Measurements from ENCODE around the gene RHOV. TPM values are rescaled to one million over a fixed set of nuclear protein-coding genes. Genes with fewer than 3 reads are reported as not detected.
A peak's percentile ranks its signal among the peaks of the same experiment; 100 is the strongest.

The RHOV gene
- total RNA-seq, 1 donor from 2014 or later = 0.12 TPM

GRCh38 chr15:40914013-40914412 lies 40.0 kb upstream of the RHOV start:
- Mint-ChIP-seq H3K4me3 (ENCODE audit: unreplicated experiment) (no peak overlapping the region), H3K9me3 (ENCODE audit: low read depth) (no peaks in the 10 kb centered on the region), H3K4me1 (ENCODE audit: low read depth) (peaks cover 9% of the 10 kb centered on the region), H3K27me3 (ENCODE audit: low read depth) (no peaks in the 10 kb centered on the region), H3K27ac (ENCODE audit: unreplicated experiment) (no peak overlapping the region), H3K36me3 (ENCODE audit: low read depth) (no peaks in the 10 kb centered on the region)
- DNase-seq (ENCODE audit: low spot score) = no peak
- TF ChIP-seq CTCF (IDR thresholded peaks at IDR 0.05) = no peak

GRCh38 chr15:40912478-40912877 lies 38.4 kb upstream of the RHOV start:
- Mint-ChIP-seq H3K9me3 (ENCODE audit: low read depth) (no peaks in the 10 kb centered on the region), H3K27ac (ENCODE audit: unreplicated experiment) (no peak overlapping the region), H3K4me1 (ENCODE audit: low read depth) (peaks cover 9% of the 10 kb centered on the region), H3K36me3 (ENCODE audit: low read depth) (no peaks in the 10 kb centered on the region), H3K4me3 (ENCODE audit: unreplicated experiment) (no peak overlapping the region), H3K27me3 (ENCODE audit: low read depth) (no peaks in the 10 kb centered on the region)
- TF ChIP-seq CTCF (IDR thresholded peaks at IDR 0.05) = no peak
- no peak for DNase-seq (ENCODE audit: low spot score)

DNA sequence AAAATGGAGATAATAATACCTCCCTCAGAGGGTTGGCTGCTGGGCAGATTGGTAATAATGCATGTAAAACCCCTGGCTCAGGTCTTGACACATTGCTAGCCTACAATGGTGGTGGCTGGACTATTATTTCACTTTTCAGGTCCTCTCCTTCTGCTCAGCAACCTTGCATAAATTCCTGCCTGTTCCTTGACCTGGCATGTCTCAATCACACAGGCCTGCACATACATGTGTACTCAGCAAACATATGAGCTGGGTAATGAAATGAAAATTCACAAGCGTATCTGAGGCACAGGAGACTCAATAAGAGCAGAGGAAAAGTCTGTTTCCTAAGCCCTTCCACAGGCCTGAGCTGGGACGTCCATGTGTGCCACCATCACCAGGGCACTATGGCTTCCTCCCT lies 37.7 kb upstream of the RHOV start:
- Mint-ChIP-seq H3K4me1 (ENCODE audit: low read depth) (peaks cover 13% of the 10 kb centered on the region), H3K36me3 (ENCODE audit: low read depth) (no peaks in the 10 kb centered on the region), H3K4me3 (ENCODE audit: unreplicated experiment) (no peak overlapping the region), H3K27me3 (ENCODE audit: low read depth) (no peaks in the 10 kb centered on the region), H3K27ac (ENCODE audit: unreplicated experiment) (no peak overlapping the region), H3K9me3 (ENCODE audit: low read depth) (no peaks in the 10 kb centered on the region)
- DNase-seq (ENCODE audit: low spot score) = no peak
- TF ChIP-seq CTCF (IDR thresholded peaks at IDR 0.05) = no peak

- peaks cover 13% of the 10 kb centered on the region for H3K4me1 Mint-ChIP-seq (ENCODE audit: low read depth)
- no peaks in the 10 kb centered on the region for H3K9me3 Mint-ChIP-seq (ENCODE audit: low read depth)
- peak; percentile 60 for DNase-seq (ENCODE audit: low spot score)
- H3K27ac Mint-ChIP-seq (ENCODE audit: unreplicated experiment) = no peak overlapping the region
- no peak for TF ChIP-seq CTCF (IDR thresholded peaks at IDR 0.05)
- no peaks in the 10 kb centered on the region for H3K27me3 Mint-ChIP-seq (ENCODE audit: low read depth)
- H3K36me3 Mint-ChIP-seq (ENCODE audit: low read depth) = no peaks in the 10 kb centered on the region
- no peak overlapping the region for H3K4me3 Mint-ChIP-seq (ENCODE audit: unreplicated experiment)
Observed at GRCh38 chr15:40911141-40911540, 37.1 kb upstream of the RHOV start.

GRCh38 chr15:40909662-40910630 lies 35.9 kb upstream of the RHOV start:
- peaks cover under 1% of the 10 kb centered on the region for H3K36me3 Mint-ChIP-seq (ENCODE audit: low read depth)
- no peak overlapping the region for H3K4me3 Mint-ChIP-seq (ENCODE audit: unreplicated experiment)
- no peaks in the 10 kb centered on the region for H3K27me3 Mint-ChIP-seq (ENCODE audit: low read depth)
- H3K27ac Mint-ChIP-seq (ENCODE audit: unreplicated experiment) = no peak overlapping the region
- H3K4me1 Mint-ChIP-seq (ENCODE audit: low read depth) = peaks cover 21% of the 10 kb centered on the region
- DNase-seq (ENCODE audit: low spot score) = no peak
- TF ChIP-seq CTCF (IDR thresholded peaks at IDR 0.05) = no peak
- H3K9me3 Mint-ChIP-seq (ENCODE audit: low read depth) = no peaks in the 10 kb centered on the region

Data from chondrocyte (in vitro differentiated cells).